ENCODE measurements around the gene OPCML. TPM values are rescaled to one million over a fixed set of nuclear protein-coding genes. Genes with fewer than 3 reads are reported as not detected.
A peak's percentile ranks its signal among the peaks of the same experiment; 100 is the strongest.

Gene OPCML
- total RNA-seq, 1 experiment from 2014 or later = not detected

DNA sequence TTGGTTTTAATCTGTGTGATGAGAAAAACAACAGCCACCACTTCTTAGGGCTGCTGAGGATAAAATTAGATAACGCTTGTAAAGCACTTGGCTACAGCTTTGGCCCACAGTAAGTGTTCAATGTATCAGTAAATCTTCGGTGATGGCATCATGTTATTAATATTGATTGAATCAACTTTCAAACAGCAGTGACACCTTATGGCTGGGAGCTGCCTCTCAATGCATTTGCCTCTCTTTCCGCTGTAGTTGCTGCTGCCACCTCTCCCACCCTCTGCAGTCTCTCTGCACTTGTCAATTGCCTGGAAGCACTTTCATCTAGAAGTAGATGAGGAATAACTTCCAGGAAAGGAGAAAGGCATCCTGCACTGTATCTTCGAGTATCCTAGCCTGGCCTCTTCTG is 491.1 kb downstream of the OPCML start:
- H3K36me3 ChIP-seq (ENCODE audit: control insufficient read depth, insufficient read depth, low read length) = no peaks in the 10 kb centered on the region
- no peak overlapping the region for H3K27ac ChIP-seq (ENCODE audit: low read length)
- no peaks in the 10 kb centered on the region for H3K4me1 ChIP-seq (ENCODE audit: control insufficient read depth, insufficient read depth, low read length)
- CTCF ChIA-PET = interaction anchor here (0.6 kb wide), 1 partner anchor 15 kb away, joined by 8 read pairs; no protein-coding TSS in a partner anchor
- POLR2A ChIA-PET = no interaction called here
- peaks cover 18% of the 10 kb centered on the region for H3K27me3 ChIP-seq (ENCODE audit: control insufficient read depth, insufficient read depth, low read length)
- H3K9me3 ChIP-seq (ENCODE audit: control insufficient read depth, insufficient read depth, low read depth, low read length) = no peaks in the 10 kb centered on the region
- ATAC-seq (no peak), DNase-seq (ENCODE audit: low read depth, low spot score) (no peak)
- no peak overlapping the region for H3K4me3 ChIP-seq (ENCODE audit: low read depth in 2 of 2, low read length in 2 of 2)
- in situ Hi-C loops (cut with HindIII; ENCODE audit: low pct_unique_long_range_greater_than_20kb, low sequenced_read_pairs) (no loop called here), intact Hi-C loops (cut with micrococcal nuclease; ENCODE audit: unreplicated experiment) (no loop called here)
- BruUV-seq (replicated peaks) = no TSS peak
- TF ChIP-seq POLR2AphosphoS5 (IDR thresholded peaks at IDR 0.05; ENCODE audit: low read depth, low read length) = no peak
- TF ChIP-seq, protein P1, sequence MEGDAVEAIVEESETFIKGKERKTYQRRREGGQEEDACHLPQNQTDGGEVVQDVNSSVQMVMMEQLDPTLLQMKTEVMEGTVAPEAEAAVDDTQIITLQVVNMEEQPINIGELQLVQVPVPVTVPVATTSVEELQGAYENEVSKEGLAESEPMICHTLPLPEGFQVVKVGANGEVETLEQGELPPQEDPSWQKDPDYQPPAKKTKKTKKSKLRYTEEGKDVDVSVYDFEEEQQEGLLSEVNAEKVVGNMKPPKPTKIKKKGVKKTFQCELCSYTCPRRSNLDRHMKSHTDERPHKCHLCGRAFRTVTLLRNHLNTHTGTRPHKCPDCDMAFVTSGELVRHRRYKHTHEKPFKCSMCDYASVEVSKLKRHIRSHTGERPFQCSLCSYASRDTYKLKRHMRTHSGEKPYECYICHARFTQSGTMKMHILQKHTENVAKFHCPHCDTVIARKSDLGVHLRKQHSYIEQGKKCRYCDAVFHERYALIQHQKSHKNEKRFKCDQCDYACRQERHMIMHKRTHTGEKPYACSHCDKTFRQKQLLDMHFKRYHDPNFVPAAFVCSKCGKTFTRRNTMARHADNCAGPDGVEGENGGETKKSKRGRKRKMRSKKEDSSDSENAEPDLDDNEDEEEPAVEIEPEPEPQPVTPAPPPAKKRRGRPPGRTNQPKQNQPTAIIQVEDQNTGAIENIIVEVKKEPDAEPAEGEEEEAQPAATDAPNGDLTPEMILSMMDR (IDR thresholded peaks at IDR 0.05) = 0 out of 2 replicates have a peak, but pooled peaks have one; percentile 25

DNA sequence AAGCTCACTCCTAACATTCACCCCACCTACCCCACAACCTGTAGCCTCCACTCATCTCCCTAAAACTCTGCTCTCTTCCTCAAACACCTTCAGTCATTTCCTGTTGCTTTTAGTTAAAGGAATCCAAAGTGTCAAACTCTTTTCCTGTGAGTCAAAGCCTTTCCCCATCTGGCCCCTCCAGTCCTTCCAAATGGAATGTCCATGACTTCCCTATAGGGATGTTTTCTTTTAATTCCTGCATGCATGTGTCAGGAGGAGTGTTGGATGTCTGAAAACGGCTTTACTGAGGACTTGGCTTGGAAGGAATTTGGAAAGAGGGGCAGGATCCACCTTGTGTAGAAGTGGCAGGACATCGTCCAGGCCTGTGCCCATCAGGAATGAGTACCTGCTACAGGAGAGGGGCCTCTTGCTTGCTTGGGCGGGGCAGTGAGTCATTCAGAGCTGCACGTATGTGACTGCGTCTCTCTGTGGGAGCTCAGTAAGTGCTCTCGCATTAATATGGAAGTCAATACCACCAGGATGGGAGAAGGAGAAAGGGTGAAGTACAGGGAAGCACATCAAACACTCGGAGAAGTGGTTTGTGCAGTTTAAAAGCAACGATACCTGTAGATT is 491.9 kb downstream of the OPCML start:
- DNase-seq (ENCODE audit: low read depth, low spot score) (no peak), ATAC-seq (no peak)
- intact Hi-C loops (cut with micrococcal nuclease; ENCODE audit: unreplicated experiment) (no loop called here), in situ Hi-C loops (cut with HindIII; ENCODE audit: low pct_unique_long_range_greater_than_20kb, low sequenced_read_pairs) (no loop called here)
- H3K4me3 ChIP-seq (ENCODE audit: low read depth in 2 of 2, low read length in 2 of 2) = no peak overlapping the region
- no TSS peak for BruUV-seq (replicated peaks)
- ChIA-PET POLR2A (no interaction called here), CTCF (interaction anchor here (0.6 kb wide), 1 partner anchor 15 kb away, joined by 8 read pairs; no protein-coding TSS in a partner anchor)
- H3K27ac ChIP-seq (ENCODE audit: low read length) = no peak overlapping the region
- peaks cover 16% of the 10 kb centered on the region for H3K27me3 ChIP-seq (ENCODE audit: control insufficient read depth, insufficient read depth, low read length)
- no peaks in the 10 kb centered on the region for H3K9me3 ChIP-seq (ENCODE audit: control insufficient read depth, insufficient read depth, low read depth, low read length)
- H3K4me1 ChIP-seq (ENCODE audit: control insufficient read depth, insufficient read depth, low read length) = no peaks in the 10 kb centered on the region
- no peaks in the 10 kb centered on the region for H3K36me3 ChIP-seq (ENCODE audit: control insufficient read depth, insufficient read depth, low read length)
- no peak for TF ChIP-seq SIN3A (IDR thresholded peaks at IDR 0.05; ENCODE audit: borderline replicate concordance, insufficient read depth, low read depth, low read length)

DNA sequence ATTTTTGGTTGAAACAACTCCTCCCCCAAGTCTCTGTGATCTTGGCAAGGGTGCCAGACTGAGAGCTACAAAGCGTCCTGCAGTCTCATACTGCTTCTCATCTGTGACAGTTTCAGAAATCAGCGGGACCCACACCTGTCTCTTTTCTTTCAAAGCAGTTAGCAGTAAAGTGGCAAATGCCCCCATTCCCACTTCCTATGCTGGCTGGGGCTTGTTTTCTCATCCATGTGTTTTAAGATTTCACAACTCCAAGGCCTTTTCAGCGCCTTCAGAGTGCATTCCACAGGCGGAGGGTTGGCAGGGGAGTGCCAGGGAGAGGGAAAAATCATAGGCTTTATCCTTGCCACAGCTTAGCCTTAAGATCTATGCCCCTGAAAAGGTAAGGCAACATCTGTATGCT is 493.5 kb downstream of the OPCML start:
- ChIA-PET POLR2A (no interaction called here), CTCF (no interaction called here)
- Histone ChIP-seq H3K4me1 (ENCODE audit: control insufficient read depth, insufficient read depth, low read length) (no peaks in the 10 kb centered on the region), H3K36me3 (ENCODE audit: control insufficient read depth, insufficient read depth, low read length) (no peaks in the 10 kb centered on the region), H3K27me3 (ENCODE audit: control insufficient read depth, insufficient read depth, low read length) (peaks cover 16% of the 10 kb centered on the region), H3K4me3 (ENCODE audit: low read depth in 2 of 2, low read length in 2 of 2) (no peak overlapping the region), H3K27ac (ENCODE audit: low read length) (no peak overlapping the region), H3K9me3 (ENCODE audit: control insufficient read depth, insufficient read depth, low read depth, low read length) (no peaks in the 10 kb centered on the region)
- intact Hi-C loops (cut with micrococcal nuclease; ENCODE audit: unreplicated experiment) (no loop called here), in situ Hi-C loops (cut with HindIII; ENCODE audit: low pct_unique_long_range_greater_than_20kb, low sequenced_read_pairs) (no loop called here)
- BruUV-seq (replicated peaks) = no TSS peak
- DNase-seq (ENCODE audit: low read depth, low spot score) = no peak
- no peak for ATAC-seq
- TF ChIP-seq, protein P2, sequence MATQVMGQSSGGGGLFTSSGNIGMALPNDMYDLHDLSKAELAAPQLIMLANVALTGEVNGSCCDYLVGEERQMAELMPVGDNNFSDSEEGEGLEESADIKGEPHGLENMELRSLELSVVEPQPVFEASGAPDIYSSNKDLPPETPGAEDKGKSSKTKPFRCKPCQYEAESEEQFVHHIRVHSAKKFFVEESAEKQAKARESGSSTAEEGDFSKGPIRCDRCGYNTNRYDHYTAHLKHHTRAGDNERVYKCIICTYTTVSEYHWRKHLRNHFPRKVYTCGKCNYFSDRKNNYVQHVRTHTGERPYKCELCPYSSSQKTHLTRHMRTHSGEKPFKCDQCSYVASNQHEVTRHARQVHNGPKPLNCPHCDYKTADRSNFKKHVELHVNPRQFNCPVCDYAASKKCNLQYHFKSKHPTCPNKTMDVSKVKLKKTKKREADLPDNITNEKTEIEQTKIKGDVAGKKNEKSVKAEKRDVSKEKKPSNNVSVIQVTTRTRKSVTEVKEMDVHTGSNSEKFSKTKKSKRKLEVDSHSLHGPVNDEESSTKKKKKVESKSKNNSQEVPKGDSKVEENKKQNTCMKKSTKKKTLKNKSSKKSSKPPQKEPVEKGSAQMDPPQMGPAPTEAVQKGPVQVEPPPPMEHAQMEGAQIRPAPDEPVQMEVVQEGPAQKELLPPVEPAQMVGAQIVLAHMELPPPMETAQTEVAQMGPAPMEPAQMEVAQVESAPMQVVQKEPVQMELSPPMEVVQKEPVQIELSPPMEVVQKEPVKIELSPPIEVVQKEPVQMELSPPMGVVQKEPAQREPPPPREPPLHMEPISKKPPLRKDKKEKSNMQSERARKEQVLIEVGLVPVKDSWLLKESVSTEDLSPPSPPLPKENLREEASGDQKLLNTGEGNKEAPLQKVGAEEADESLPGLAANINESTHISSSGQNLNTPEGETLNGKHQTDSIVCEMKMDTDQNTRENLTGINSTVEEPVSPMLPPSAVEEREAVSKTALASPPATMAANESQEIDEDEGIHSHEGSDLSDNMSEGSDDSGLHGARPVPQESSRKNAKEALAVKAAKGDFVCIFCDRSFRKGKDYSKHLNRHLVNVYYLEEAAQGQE (IDR thresholded peaks at IDR 0.05; ENCODE audit: insufficient read depth in 1 of 2, low read depth in 2 of 2, low read length in 1 of 2) = no peak
- TF ChIP-seq TCF7L2 (IDR thresholded peaks at IDR 0.05; ENCODE audit: low read depth, low read length) = no peak
- TF ChIP-seq, protein P1 (IDR thresholded peaks at IDR 0.05) = no peak
- TF ChIP-seq SIN3A (IDR thresholded peaks at IDR 0.05; ENCODE audit: borderline replicate concordance, insufficient read depth, low read depth, low read length) = no peak
- no peak for TF ChIP-seq POLR2AphosphoS5 (IDR thresholded peaks at IDR 0.05; ENCODE audit: low read depth, low read length)
